Mucosa of descending colon (tissue), 3 donors: ENCODE data around the gene PUSL1. TPM values are rescaled to one million over a fixed set of nuclear protein-coding genes. Genes with fewer than 3 reads are reported as not detected.
A peak's percentile ranks its signal among the peaks of the same experiment; 100 is the strongest.

Experiments used
- ATAC-seq: fragments of 200-7000 bp; cut with Tn5 transposase; one replicate; pipeline ENCODE4 v1.9.1; 2020; ENCODE audit warnings: mild to moderate bottlenecking, moderate library complexity
- DNase-seq, 3 donors: peaks; one replicate each; pipeline ENCODE4 v3.0.0-alpha.2; 2020
- H3K36me3 ChIP-seq: fragments of 200-600 bp; one replicate; pipeline ENCODE4 v1.8.0; 2021; ENCODE audit warnings: low read depth, mild to moderate bottlenecking
- H3K4me1 ChIP-seq: fragments of 200-600 bp; one replicate; pipeline ENCODE4 v1.8.0; 2021; ENCODE audit warnings: low read depth, mild to moderate bottlenecking
- H3K4me3 ChIP-seq: fragments of 200-600 bp; one replicate; pipeline ENCODE4 v1.8.0; 2021; ENCODE audit warnings: mild to moderate bottlenecking
- H3K9me3 ChIP-seq: fragments of 200-600 bp; one replicate; pipeline ENCODE4 v1.8.0; 2021; ENCODE audit warnings: mild to moderate bottlenecking
- intact Hi-C, 2 donors: fragments of 100-400 bp; cut with DNase I in 1 of 2; cut with micrococcal nuclease in 1 of 2; formaldehyde crosslinking; loops; one replicate each; pipeline versions ENCODE4 v1.11.0 to v1.11.1; 2022; cut with DNase I, micrococcal nuclease
- total RNA-seq, 3 donors: library from RNA; stranded (reverse); fragmentation: NEBNext Ultra II Directional in 2 of 3; extraction: Animal tissue kit (Norgen Biotek cat#: 25700) in 2 of 3; gene quantifications; one replicate each; pipeline versions ENCODE4 v1.2.1 to v1.2.4, GENCODE V29; 2021 to 2023
- TF ChIP-seq, protein P1 (sequence below): fragments of 200-600 bp; IDR thresholded peaks from one replicate; pipeline ENCODE4 v1.8.0; 2022; ENCODE audit warnings: antibody characterized with exemption, mild to moderate bottlenecking
- donor health status: DM: no; HTN: no; CAD: no; lungs with moderate emphysema.
- donor health status: DM: no; HTN: no; CAD: no.
- donor health status: DM: no; HTN: yes; CAD: no.

PUSL1 gene
- total RNA-seq, 3 donors from 2014 or later = 12.4 to 15.9 (median 15.4) TPM

- Histone ChIP-seq H3K4me1 (peaks cover 26% of the 10 kb centered on the region), H3K4me3 (no peak within 1 kb of the TSS), H3K9me3 (no peaks in the 10 kb centered on the region), H3K36me3 (no peaks in the 10 kb centered on the region)
- ATAC-seq = peak; percentile 27
- TF ChIP-seq, protein P1, sequence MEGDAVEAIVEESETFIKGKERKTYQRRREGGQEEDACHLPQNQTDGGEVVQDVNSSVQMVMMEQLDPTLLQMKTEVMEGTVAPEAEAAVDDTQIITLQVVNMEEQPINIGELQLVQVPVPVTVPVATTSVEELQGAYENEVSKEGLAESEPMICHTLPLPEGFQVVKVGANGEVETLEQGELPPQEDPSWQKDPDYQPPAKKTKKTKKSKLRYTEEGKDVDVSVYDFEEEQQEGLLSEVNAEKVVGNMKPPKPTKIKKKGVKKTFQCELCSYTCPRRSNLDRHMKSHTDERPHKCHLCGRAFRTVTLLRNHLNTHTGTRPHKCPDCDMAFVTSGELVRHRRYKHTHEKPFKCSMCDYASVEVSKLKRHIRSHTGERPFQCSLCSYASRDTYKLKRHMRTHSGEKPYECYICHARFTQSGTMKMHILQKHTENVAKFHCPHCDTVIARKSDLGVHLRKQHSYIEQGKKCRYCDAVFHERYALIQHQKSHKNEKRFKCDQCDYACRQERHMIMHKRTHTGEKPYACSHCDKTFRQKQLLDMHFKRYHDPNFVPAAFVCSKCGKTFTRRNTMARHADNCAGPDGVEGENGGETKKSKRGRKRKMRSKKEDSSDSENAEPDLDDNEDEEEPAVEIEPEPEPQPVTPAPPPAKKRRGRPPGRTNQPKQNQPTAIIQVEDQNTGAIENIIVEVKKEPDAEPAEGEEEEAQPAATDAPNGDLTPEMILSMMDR = no peak
- intact Hi-C loops = no loop called here
- DNase-seq = peak in 1 of 3 donors; percentile 36
Measured at GRCh38 chr1:1331068-1331965, 22.9 kb downstream of the PUSL1 start, which contains the start of gene TAS1R3. Gene TAS1R3 (plus strand): TSS chr1:1331280. CDS start chr1:1331346, 66 bp downstream.

DNA sequence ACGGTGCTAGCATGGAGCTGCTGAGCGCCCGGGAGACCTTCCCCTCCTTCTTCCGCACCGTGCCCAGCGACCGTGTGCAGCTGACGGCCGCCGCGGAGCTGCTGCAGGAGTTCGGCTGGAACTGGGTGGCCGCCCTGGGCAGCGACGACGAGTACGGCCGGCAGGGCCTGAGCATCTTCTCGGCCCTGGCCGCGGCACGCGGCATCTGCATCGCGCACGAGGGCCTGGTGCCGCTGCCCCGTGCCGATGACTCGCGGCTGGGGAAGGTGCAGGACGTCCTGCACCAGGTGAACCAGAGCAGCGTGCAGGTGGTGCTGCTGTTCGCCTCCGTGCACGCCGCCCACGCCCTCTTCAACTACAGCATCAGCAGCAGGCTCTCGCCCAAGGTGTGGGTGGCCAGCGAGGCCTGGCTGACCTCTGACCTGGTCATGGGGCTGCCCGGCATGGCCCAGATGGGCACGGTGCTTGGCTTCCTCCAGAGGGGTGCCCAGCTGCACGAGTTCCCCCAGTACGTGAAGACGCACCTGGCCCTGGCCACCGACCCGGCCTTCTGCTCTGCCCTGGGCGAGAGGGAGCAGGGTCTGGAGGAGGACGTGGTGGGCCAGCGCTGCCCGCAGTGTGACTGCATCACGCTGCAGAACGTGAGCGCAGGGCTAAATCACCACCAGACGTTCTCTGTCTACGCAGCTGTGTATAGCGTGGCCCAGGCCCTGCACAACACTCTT, 23.8 kb downstream of the PUSL1 start:
- no peaks in the 10 kb centered on the region for H3K36me3 ChIP-seq
- TF ChIP-seq, protein P1 = no peak
- no peak for DNase-seq
- intact Hi-C loops = no loop called here
- no peaks in the 10 kb centered on the region for H3K9me3 ChIP-seq
- H3K4me3 ChIP-seq = no peak overlapping the region
- H3K4me1 ChIP-seq = peaks cover 23% of the 10 kb centered on the region
- no peak for ATAC-seq

- TF ChIP-seq, protein P1 = no peak
- no peaks in the 10 kb centered on the region for H3K9me3 ChIP-seq
- peak in 2 of 3 donors; percentile 56 to 70 for DNase-seq
Measured at GRCh38 chr1:1332774-1333480, 24.5 kb downstream of the PUSL1 start.

GRCh38 chr1:1333551-1334241, 25.3 kb downstream of the PUSL1 start:
- intact Hi-C loops = no loop called here
- Histone ChIP-seq H3K36me3 (no peaks in the 10 kb centered on the region), H3K9me3 (no peaks in the 10 kb centered on the region), H3K4me3 (no peak overlapping the region), H3K4me1 (peaks cover 23% of the 10 kb centered on the region)
- peak; percentile 4 for ATAC-seq
- TF ChIP-seq, protein P1 = no peak
- no peak for DNase-seq

More at GRCh38 chr1:1332774-1333480, 24.5 kb downstream of the PUSL1 start:
- intact Hi-C loops = no loop called here
- no peak overlapping the region for H3K4me3 ChIP-seq
- peak; percentile 58 for ATAC-seq
- no peaks in the 10 kb centered on the region for H3K36me3 ChIP-seq
- peaks cover 23% of the 10 kb centered on the region for H3K4me1 ChIP-seq

- Histone ChIP-seq H3K4me3 (no peak overlapping the region), H3K9me3 (no peaks in the 10 kb centered on the region), H3K4me1 (peaks cover 23% of the 10 kb centered on the region), H3K36me3 (no peaks in the 10 kb centered on the region)
- intact Hi-C loops = no loop called here
- TF ChIP-seq, protein P1 = no peak
- DNase-seq = no peak
- no peak for ATAC-seq
Measured at GRCh38 chr1:1334835-1335234, 26.4 kb downstream of the PUSL1 start.
